Urinary bladder (tissue), 4 donors: ENCODE data around the gene TNFRSF25. TPM values are rescaled to one million over a fixed set of nuclear protein-coding genes. Genes with fewer than 3 reads are reported as not detected.

Experiments used
- DNase-seq: peaks from one replicate; pipeline ENCODE4 v3.0.0-alpha.2; 2015; ENCODE audit errors: extremely low spot score
- H3K27ac ChIP-seq: one replicate; pipeline ENCODE4 v1.5.1; 2013; ENCODE audit warnings: low read depth, mild to moderate bottlenecking, moderate library complexity
- H3K36me3 ChIP-seq: one replicate; pipeline ENCODE4 v1.6.1; 2013; ENCODE audit warnings: mild to moderate bottlenecking, moderate library complexity; ENCODE audit not compliant: insufficient read depth
- H3K4me1 ChIP-seq: one replicate; pipeline ENCODE4 v1.6.1; 2013; ENCODE audit warnings: mild to moderate bottlenecking, moderate library complexity; ENCODE audit not compliant: insufficient read depth
- H3K4me3 ChIP-seq: one replicate; pipeline ENCODE4 v1.5.1; 2013; ENCODE audit warnings: low read depth, low read length
- WGBS: extraction: QIAGEN DNeasy Blood & Tissue Kit; methylation state at CpG from one replicate; pipeline ENCODE4 v1.1.7; 2013; 5-methylcytosine and 5-hydroxymethylcytosine counted together
- polyA plus RNA-seq: library from polyadenylated mRNA; stranded (reverse); fragments of 200-250 nt; gene quantifications from one replicate; pipeline ENCODE4 v1.2.3, GENCODE V29; 2013
- total RNA-seq: library from RNA; depleted of rRNA; stranded (reverse); fragments of >200 nt; gene quantifications from one replicate; pipeline ENCODE4 v1.2.3, GENCODE V29; 2014
- donor health status: healthy with polysubstance abuse.
- donor health status: healthy.

The TNFRSF25 gene
- total and polyA plus RNA-seq, 2 donors, result 4.3 to 7.1 TPM

GRCh38 chr1:6426277-6426971, 39.5 kb downstream of the TNFRSF25 start:
- no peak for DNase-seq
- H3K4me1 ChIP-seq, result no peaks in the 10 kb centered on the region
- H3K36me3 ChIP-seq, result no peaks in the 10 kb centered on the region
- no peak overlapping the region for H3K27ac ChIP-seq
- 93% methylated on average over 9 of the region's 9 CpGs for WGBS
- no peak overlapping the region for H3K4me3 ChIP-seq

- Histone ChIP-seq H3K4me1 (no peaks in the 10 kb centered on the region), H3K36me3 (no peaks in the 10 kb centered on the region), H3K27ac (no peak overlapping the region), H3K4me3 (no peak overlapping the region)
- no peak for DNase-seq
- WGBS, result 79% methylated on average over 6 of the region's 6 CpGs
Measured at GRCh38 chr1:6425658-6426057, 40.3 kb downstream of the TNFRSF25 start.

DNA sequence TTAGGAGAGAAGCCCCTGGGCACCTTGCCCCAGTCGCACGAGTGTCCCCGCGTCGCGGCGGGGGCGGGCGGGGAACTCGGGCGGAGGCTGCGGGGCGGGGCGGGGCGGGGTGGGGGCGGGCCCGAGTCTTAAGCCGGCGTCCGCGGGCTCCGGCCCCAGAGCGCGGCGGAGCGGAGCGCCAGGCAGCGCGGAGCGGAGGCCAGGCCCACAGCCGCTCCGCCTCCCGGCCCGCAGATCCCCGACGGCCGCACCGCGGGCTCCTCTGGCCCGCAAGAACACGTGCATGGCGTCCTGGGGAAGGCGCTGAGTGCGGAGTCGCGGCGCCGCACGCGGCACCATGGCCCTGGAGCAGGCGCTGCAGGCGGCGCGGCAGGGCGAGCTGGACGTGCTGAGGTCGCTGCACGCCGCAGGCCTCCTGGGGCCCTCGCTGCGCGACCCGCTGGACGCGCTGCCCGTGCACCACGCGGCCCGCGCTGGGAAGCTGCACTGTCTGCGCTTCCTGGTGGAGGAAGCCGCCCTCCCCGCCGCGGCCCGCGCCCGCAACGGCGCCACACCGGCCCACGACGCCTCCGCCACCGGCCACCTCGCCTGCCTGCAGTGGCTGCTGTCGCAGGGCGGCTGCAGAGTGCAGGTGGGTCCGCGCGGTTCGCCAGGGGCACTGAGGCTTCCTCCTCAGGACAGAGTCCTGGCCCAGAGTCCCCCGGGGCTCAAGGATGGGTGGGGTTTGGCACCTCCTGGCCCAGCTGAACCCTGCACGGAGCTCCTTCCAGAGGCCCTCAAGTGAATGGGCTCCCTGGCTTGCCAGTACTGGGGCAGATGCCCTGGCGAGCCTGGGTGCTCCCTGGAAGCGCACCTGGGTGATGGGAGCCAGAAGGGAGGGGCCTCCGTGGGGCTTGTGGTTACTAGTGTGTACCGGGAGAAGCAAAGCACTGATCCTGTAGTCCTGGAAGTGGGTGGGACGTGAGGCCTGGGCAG, 41.1 kb downstream of the TNFRSF25 start, which contains the start of gene ESPN:
TSS of gene ESPN (plus strand) at position 158 of the 975 bp plus-strand sequence. CDS start at position 338, 180 bp downstream.
- DNase-seq, result no peak
- 6% methylated on average over 99 of the region's 99 CpGs for WGBS
- H3K4me1 ChIP-seq, result no peaks in the 10 kb centered on the region
- H3K36me3 ChIP-seq, result no peaks in the 10 kb centered on the region
- no peak within 1 kb of the TSS for H3K27ac ChIP-seq
- H3K4me3 ChIP-seq, result peak within 1 kb of the TSS; percentile 7

DNA sequence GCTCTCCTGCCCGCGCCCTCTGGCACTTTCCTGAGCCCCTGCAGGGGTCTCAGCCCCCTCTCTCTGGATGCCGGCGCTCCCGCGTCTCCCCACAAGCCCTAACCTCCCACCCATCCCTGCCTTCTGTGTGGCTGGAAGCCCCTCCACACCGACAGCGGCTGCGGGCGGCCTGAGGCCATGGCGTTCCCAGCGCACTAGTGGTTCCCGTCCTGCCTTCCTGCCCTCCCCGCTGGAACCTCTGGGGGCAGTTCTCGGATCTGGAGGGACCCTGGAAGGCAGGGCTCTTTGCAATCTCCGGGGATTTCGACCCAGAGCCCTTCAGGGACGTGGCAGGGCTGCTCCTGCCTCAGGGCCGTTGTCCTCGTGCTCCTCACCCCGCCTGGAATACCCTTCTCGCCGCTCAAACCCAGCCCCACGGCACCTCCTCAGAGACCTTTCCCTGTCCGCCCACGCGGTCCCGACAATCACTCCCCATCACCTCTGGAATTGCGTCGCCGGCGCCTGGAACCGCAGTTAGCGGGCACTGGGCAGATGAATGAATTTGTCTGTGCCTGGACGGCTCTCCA, 41.9 kb downstream of the TNFRSF25 start:
- 6% methylated on average over 35 of the region's 35 CpGs for WGBS
- no peak overlapping the region for H3K27ac ChIP-seq
- DNase-seq, result no peak
- H3K36me3 ChIP-seq, result no peaks in the 10 kb centered on the region
- H3K4me1 ChIP-seq, result no peaks in the 10 kb centered on the region
- H3K4me3 ChIP-seq, result no peak overlapping the region

DNA sequence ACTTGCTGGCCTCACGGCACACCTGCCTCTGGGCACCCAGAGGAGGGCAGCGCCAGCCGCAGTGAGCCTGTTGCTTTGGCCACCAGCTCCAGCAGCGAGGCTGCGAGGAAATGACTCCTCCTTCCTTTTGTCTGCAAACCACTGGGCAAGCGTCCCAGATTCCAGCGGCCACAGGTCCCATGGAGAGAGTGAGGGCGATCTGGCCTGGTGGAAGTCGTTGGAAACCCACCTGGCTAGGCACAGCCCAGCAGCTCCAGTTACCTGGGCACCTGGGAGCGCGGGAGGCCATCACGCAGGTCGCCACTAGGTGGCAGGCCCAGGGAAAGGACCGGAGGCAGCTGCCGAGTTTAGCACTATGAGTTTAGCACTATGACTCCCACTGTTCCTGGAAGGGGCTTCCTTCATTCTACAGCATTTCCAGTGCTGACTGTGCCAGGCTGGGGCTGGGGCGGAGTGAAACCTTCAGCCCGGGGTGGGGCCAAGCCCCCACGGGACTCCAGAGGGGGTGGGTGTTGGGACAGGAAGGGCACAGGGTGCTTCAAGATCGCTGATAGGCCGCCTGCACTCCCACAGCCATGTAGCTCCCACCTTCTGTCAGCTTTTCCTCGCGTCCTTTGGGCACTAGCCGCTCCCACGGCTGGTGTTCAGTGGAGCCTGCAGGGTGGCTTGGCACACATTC, 42.5 kb downstream of the TNFRSF25 start:
- 10% methylated on average over 24 of the region's 24 CpGs for WGBS
- no peak for DNase-seq
- Histone ChIP-seq H3K4me1 (no peaks in the 10 kb centered on the region), H3K36me3 (no peaks in the 10 kb centered on the region), H3K4me3 (no peak overlapping the region), H3K27ac (no peak overlapping the region)

- no peak overlapping the region for H3K4me3 ChIP-seq
- WGBS, result 50% methylated on average over 4 of the region's 4 CpGs
- no peaks in the 10 kb centered on the region for H3K4me1 ChIP-seq
- DNase-seq, result no peak
- H3K27ac ChIP-seq, result no peak overlapping the region
- H3K36me3 ChIP-seq, result no peaks in the 10 kb centered on the region
Measured at GRCh38 chr1:6421266-6421665, 44.7 kb downstream of the TNFRSF25 start.

- no peak overlapping the region for H3K4me3 ChIP-seq
- H3K36me3 ChIP-seq, result no peaks in the 10 kb centered on the region
- WGBS, result 4% methylated on average over 44 of the region's 44 CpGs
- no peak for DNase-seq
- H3K27ac ChIP-seq, result no peak overlapping the region
- no peaks in the 10 kb centered on the region for H3K4me1 ChIP-seq
Measured at GRCh38 chr1:6420454-6421042, 45.4 kb downstream of the TNFRSF25 start.

DNA sequence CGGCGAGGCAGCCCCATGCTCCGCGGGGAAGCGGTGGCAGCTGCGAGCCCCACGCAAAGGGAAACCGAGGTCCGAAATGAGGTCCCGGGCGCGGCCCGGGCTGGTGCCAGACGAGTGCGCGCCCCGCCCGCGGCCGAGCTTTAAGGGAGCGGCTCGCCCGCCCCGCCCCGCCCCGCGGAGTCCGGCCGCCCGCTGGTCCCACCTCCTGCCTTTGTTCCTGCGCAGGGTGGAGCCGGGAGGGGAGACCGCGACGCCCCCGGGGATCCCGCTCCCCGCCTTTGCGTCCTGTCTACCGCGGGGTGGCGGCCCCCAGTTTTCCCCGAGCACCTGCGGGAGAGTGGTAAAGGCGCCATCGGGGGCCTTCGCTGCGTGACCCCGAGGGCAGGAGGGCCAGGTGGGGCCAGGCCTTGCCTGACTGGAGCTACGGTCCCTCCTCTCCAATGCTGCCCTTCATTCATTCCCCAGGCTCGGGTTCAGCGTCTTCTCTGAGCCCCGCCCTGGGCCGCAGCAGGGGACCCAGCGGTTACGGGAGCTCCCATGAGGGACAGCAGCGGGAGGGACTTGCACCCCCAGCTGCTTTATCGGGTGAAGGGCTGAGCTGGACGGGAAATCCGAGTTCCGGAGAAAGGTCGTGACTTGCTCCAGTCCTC, 46.0 kb downstream of the TNFRSF25 start, which contains the start of gene HES2:
TSS of gene HES2 (minus strand) at position 116 of the 650 bp plus-strand sequence. CDS start at position 17, 99 bp downstream.
- H3K36me3 ChIP-seq, result no peaks in the 10 kb centered on the region
- no peak within 1 kb of the TSS for H3K27ac ChIP-seq
- no peaks in the 10 kb centered on the region for H3K4me1 ChIP-seq
- no peak for DNase-seq
- peak within 1 kb of the TSS; percentile 35 for H3K4me3 ChIP-seq
- under 1% methylated on average over 62 of the region's 62 CpGs for WGBS

DNA sequence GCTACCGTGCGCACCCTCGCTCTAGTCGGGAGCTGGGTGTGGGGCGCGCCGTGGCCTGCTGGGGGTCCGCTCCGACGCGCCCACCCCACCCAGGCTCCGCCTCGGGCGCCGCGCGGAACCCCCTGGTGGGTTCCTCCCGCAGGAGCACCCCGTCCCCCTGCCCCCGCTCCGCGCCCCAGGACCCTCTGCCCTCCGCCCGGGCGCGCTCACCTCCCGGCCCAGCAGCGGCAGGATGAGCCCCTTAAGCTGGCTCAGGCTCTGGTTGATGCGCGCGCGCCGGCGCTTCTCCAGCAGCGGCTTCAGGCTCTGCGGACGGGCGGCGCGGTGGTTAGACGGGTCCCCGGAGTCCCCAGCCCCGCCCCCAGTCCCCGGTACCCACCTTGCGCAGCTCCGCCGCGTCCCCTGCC, 46.6 kb downstream of the TNFRSF25 start:
- Histone ChIP-seq H3K27ac (no peak overlapping the region), H3K4me1 (no peaks in the 10 kb centered on the region), H3K36me3 (no peaks in the 10 kb centered on the region), H3K4me3 (peak overlapping the region; percentile 35)
- no peak for DNase-seq
- WGBS, result 2% methylated on average over 48 of the region's 48 CpGs

DNA sequence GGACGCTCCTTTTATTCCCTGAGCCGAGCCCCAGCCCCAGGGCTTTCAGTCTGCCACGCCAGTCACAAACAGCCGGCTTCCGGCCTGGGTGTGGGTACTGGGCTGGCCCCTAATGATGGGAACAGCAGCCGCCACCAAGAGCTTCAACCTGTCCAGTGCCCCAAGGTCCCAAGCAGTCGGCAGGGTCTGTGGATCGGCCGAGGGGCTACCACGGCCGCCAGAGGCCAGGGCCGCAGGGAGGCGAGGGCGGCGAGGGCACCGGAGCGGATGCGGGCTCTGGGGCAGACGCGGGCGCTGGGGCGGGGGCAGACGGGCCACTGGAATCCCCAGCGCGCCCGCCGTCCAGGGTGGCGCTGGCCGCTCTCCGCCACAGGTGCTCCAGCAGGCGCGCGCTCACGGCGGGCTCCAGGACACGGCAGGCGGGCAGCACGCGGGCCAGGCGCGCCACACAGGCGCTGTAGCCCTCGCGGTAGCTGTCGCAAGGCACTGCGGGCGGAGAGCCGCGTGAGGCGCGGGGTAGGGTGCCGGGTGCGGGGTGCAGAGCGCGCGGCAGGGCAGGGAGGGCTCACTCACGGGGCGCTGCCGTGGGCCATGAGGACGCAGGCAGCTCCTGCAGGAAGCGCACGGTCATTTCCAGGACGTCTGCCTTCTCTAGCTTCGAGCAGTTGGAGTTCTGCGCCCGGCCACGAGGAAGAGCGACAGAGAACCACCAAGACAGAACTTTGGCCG, 47.1 kb downstream of the TNFRSF25 start:
- H3K36me3 ChIP-seq, result no peaks in the 10 kb centered on the region
- WGBS, result 10% methylated on average over 69 of the region's 69 CpGs
- H3K4me1 ChIP-seq, result no peaks in the 10 kb centered on the region
- peak overlapping the region; percentile 35 for H3K4me3 ChIP-seq
- no peak overlapping the region for H3K27ac ChIP-seq
- DNase-seq, result no peak

GRCh38 chr1:6417961-6418667, 47.9 kb downstream of the TNFRSF25 start:
- Histone ChIP-seq H3K4me1 (no peaks in the 10 kb centered on the region), H3K4me3 (no peak overlapping the region), H3K27ac (no peak overlapping the region), H3K36me3 (no peaks in the 10 kb centered on the region)
- 62% methylated on average over 8 of the region's 8 CpGs for WGBS
- DNase-seq, result no peak
